HG02870 (cell line): ENCODE data around the gene EVI2B.
"Not testable (repeated sequence)": the region's sequence is repeated elsewhere in the genome, so short reads cannot be mapped to it uniquely, and the experiment has no call there.

Experiments
- ATAC-seq: cut with Tn5 transposase; IDR thresholded peaks from one replicate; pipeline ENCODE4 v1.9.1; 2021; ENCODE audit warnings: mild to moderate bottlenecking, moderate library complexity; ENCODE audit not compliant: unreplicated experiment

The EVI2B gene

GRCh38 chr17:31313982-31314781 is at the start of gene EVI2B:
Gene EVI2B, minus strand, starts transcription at chr17:31314054. Its CDS starts 8,445 bp downstream, at chr17:31305609.
- ATAC-seq: no peak

- ATAC-seq: no peak
Measured at GRCh38 chr17:31357839-31358394, 44.1 kb upstream of the EVI2B start.

GRCh38 chr17:31357091-31357490 is 43.2 kb upstream of the EVI2B start:
- no peak for ATAC-seq

GRCh38 chr17:31355935-31356334 is 42.1 kb upstream of the EVI2B start:
- no peak for ATAC-seq

GRCh38 chr17:31349454-31349853 is 35.6 kb upstream of the EVI2B start:
- ATAC-seq: no peak

- ATAC-seq: not testable (repeated sequence)
Measured at GRCh38 chr17:31345191-31345747, 31.4 kb upstream of the EVI2B start.

GRCh38 chr17:31339906-31340661 is 26.2 kb upstream of the EVI2B start:
- no peak for ATAC-seq

GRCh38 chr17:31329221-31329620 is 15.4 kb upstream of the EVI2B start:
- no peak for ATAC-seq

GRCh38 chr17:31328160-31328535 is 14.3 kb upstream of the EVI2B start:
- ATAC-seq: no peak

GRCh38 chr17:31327534-31328159 is 13.8 kb upstream of the EVI2B start:
- no peak for ATAC-seq

- no peak for ATAC-seq
Measured at GRCh38 chr17:31323551-31323950, 9.7 kb upstream of the EVI2B start.

- ATAC-seq: no peak
Measured at GRCh38 chr17:31321966-31322365, 8.1 kb upstream of the EVI2B start.

GRCh38 chr17:31321481-31321880 is 7.6 kb upstream of the EVI2B start, which contains the start of gene EVI2A:
Gene EVI2A, minus strand, starts transcription at chr17:31321622. Its CDS starts 2,609 bp downstream, at chr17:31319013.
- no peak for ATAC-seq

GRCh38 chr17:31320791-31321190 is 6.9 kb upstream of the EVI2B start:
- no peak for ATAC-seq

GRCh38 chr17:31320241-31320640 is 6.4 kb upstream of the EVI2B start:
- no peak for ATAC-seq

DNA sequence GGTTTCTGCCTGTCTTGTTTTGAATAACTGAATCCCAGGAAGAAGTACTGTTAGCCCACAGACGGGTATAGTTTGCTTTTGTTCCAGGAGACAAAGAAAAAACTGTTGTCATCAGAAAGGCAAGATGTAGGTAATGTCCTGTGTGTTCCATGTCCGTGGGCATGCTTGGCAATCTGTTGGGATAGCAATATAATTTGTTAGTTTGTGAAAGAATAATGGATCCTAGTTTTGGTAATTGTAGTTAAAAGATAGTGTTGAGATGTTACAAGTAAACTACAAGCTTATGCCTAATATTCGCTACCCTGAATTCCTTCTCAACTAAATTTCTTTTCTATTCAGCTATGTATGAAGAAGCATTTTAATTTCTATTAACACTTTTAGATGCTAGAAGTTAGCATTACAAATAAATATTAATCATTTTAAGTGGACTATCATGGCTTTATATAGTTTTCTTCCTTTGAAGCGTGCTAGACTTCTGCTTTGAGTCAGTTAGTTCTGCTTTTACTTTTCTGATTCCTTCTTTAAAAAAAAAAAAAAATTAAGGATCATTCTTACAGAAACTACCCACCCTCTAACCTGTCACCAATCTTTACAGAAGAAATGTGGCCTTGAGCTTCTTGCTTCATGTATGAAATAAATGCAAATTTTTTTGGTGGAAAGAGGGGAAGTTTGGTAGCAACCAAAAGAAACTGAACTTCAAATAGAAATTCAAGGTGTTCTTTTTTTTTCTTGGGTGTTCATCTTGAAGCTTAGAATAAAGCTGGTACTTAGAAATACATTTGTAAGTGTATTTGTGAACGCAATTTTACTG is 5.2 kb upstream of the EVI2B start:
- ATAC-seq: no peak

DNA sequence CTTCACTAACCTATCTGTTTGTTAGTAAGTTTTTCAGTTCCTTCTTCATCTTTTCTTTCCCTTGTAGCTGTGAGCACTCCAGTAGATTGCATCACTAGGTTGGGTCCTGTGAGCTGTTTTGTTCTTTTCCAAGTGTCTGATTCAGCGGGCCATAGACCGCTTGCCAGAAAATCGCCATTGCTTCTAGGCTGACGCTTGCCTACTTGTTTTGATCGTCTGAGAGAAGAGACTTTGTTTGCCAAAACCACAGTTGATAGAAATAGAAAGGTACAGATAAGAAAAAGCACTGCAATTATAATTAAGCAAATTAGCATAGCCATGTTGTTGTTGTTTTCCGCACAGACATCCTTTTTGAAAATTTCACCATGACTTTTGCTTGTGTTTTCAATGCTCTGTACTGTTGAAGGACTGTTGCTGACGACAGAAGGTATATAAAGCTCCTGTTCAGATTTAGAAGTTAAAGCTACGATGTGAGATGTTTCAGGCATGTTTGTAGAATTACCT is 4.5 kb upstream of the EVI2B start:
- no peak for ATAC-seq

GRCh38 chr17:31314782-31315100 is 887 bp upstream of the EVI2B start:
- no peak for ATAC-seq

DNA sequence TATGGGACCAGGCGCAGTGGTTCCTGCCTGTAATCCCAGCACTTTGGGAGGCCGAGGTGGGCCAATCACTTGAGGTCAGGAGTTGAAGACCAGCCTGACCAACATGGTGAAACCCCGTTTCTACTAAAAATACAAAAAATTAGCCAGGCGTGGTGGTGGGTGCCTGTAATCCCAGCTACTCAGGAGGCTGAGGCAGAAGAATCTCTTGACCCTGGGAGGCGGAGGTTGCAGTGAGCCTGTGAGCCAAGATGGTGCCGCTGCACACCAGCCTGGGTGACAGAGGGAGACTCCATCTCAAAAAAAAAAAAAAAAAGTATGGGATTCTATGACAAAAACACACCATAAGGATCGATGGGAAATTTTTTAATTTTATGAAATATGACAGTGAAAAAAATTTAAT is 1.6 kb downstream of the EVI2B start:
- ATAC-seq: not testable (repeated sequence)

DNA sequence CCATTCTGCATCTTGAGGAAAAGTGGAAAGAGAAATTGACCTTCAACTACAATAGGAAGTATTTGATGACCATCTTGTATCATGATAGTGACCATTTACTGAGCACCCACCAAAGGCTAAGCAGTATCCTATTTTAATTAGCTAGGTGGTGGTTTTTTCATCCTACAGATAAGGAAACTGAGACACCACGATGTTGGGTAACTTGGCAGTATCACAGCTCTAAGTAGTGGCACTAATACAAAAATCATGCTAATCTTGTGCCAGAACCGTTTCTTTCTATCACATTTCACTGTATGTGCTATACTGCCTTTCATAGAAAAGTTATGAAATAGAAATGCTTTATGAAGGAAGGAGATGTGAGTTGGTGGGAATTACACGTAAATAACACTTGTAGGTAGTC is 2.3 kb downstream of the EVI2B start:
- no peak for ATAC-seq
